Rectal smooth muscle tissue (tissue), 1 donor: ENCODE results near the gene HEATR5A.
"Not testable (repeated sequence)": the region's sequence is repeated elsewhere in the genome, so short reads cannot be mapped to it uniquely, and the experiment has no call there.

Experiments used
- H3K27ac ChIP-seq: one replicate; pipeline ENCODE4 v1.7.0; 2013; ENCODE audit warnings: low read depth, low read length, inconsistent platforms
- H3K27me3 ChIP-seq: one replicate; pipeline ENCODE4 v1.7.0; 2013; ENCODE audit warnings: low read length; ENCODE audit not compliant: control insufficient read depth, insufficient read depth
- H3K36me3 ChIP-seq: one replicate; pipeline ENCODE4 v1.7.0; 2013; ENCODE audit warnings: low read length; ENCODE audit not compliant: control insufficient read depth, insufficient read depth
- H3K4me1 ChIP-seq: one replicate; pipeline ENCODE4 v1.7.0; 2013; ENCODE audit warnings: low read length; ENCODE audit not compliant: control insufficient read depth, insufficient read depth
- H3K4me3 ChIP-seq: one replicate; pipeline ENCODE4 v1.7.0; 2013; ENCODE audit warnings: low read length
- H3K9ac ChIP-seq: one replicate; pipeline ENCODE4 v1.7.0; 2013; ENCODE audit warnings: low read length

HEATR5A gene

GRCh38 chr14:31336646-31337045 lies 83.7 kb downstream of the HEATR5A start:
- Histone ChIP-seq H3K36me3 (peaks cover 2% of the 10 kb centered on the region), H3K27ac (no peak overlapping the region), H3K4me1 (no peaks in the 10 kb centered on the region), H3K9ac (no peak overlapping the region), H3K4me3 (no peak overlapping the region), H3K27me3 (no peaks in the 10 kb centered on the region)

GRCh38 chr14:31331395-31331794 lies 89.0 kb downstream of the HEATR5A start:
- H3K36me3 ChIP-seq, H3K4me1 ChIP-seq, H3K27me3 ChIP-seq, H3K27ac ChIP-seq, H3K4me3 ChIP-seq, H3K9ac ChIP-seq: not testable (repeated sequence)

DNA sequence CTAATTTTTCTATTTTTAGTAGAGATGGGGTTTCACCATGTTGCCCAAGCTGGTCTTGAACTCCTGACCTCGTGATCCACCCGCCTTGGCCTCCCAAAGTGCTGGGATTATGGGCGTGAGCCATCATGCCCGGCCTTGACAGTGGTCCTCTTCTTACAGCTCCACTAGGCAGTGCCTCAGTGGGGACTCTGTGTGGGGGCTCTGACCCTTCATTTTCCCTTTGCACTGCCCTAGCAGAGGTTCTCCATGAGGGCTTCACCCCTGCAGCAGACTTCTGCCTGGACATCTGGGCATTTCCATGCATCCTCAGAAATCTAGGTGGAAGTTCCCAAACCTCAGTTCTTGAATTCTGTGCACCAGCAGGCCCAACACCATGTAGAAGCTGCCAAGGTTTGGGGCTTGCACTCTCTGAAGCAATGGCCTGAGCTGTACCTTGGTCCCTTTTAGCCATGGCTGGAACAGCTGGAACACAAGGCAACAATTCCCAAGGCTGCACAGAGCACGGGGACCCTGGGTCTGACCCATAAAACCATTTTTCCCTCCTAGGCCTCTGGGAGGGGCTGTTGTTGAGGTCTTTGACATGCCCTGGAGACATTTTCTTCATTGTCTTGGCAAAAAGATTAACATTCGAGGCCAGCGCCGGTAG lies 90.4 kb downstream of the HEATR5A start:
- not testable (repeated sequence) for H3K4me3 ChIP-seq, H3K27ac ChIP-seq, H3K36me3 ChIP-seq, H3K4me1 ChIP-seq, H3K27me3 ChIP-seq, H3K9ac ChIP-seq

- Histone ChIP-seq H3K36me3 (no peaks in the 10 kb centered on the region), H3K4me1 (no peaks in the 10 kb centered on the region), H3K4me3 (no peak overlapping the region), H3K27me3 (no peaks in the 10 kb centered on the region), H3K9ac (no peak overlapping the region), H3K27ac (no peak overlapping the region)
Measured at GRCh38 chr14:31326111-31326510, 94.2 kb downstream of the HEATR5A start.

DNA sequence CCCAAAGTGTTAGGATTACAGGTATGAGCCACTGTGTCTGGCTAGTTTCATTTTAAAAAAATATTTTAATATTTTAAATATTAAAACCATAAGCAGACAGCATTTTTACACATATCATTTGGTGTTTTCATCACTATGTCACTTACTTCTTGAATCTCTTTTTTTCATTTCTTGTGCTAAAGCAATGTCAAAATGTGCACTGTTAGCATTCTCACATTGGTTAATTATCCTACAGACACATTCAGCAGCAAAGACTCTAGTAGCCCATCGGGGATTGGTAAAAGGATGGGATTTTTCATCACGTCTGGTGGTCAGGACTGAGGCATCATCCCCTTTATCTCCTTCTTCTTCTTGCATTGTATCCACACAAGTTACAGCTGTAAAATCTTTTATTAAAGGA lies 96.9 kb downstream of the HEATR5A start:
- Histone ChIP-seq H3K9ac (no peak overlapping the region), H3K4me3 (no peak overlapping the region), H3K27me3 (no peaks in the 10 kb centered on the region), H3K4me1 (no peaks in the 10 kb centered on the region), H3K27ac (no peak overlapping the region), H3K36me3 (no peaks in the 10 kb centered on the region)

DNA sequence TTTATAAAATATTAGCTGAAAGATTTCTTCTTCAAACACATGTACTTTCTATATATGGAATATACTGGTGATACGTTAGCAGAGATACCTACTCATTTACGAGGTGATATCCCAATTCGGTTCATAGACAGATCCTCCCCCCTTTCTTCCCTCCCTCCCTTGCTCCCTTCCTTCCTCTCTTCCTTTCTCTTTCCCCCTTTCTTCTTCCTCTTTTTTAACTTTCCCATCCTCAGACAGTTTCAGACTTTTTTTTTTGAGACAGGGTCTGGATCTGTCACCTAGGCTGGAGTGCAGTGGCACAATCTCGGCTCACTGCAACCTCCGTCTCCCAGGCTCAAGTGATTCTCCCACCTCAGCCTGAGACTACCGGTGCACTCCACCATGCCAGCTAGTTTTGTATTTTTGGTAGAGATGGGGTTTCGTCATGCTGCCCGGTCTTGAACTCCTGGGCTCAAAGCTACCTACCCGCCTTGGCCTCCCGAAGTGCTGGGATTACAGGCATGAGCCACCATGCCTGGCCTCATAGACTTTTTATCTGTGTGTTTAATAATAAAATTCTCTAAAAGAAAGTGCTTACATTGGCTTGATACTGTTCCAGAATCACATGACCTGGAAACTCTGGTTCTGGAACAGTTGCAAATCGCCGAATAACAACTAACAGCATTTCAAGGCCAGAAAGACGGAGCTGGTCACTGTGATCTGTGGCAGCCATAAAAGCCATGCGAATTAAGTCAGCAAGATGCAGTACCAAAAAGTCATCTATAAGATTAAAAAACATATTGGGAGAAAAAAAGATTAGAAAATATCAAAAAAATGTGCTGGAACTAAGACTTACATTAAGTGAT lies 99.2 kb downstream of the HEATR5A start:
- Histone ChIP-seq H3K4me3 (no peak overlapping the region), H3K27ac (no peak overlapping the region), H3K4me1 (no peaks in the 10 kb centered on the region), H3K9ac (no peak overlapping the region), H3K27me3 (no peaks in the 10 kb centered on the region), H3K36me3 (no peaks in the 10 kb centered on the region)

GRCh38 chr14:31320216-31320615 lies 100.1 kb downstream of the HEATR5A start:
- Histone ChIP-seq H3K36me3 (peaks cover 3% of the 10 kb centered on the region), H3K27me3 (no peaks in the 10 kb centered on the region), H3K9ac (no peak overlapping the region), H3K4me1 (no peaks in the 10 kb centered on the region), H3K4me3 (no peak overlapping the region), H3K27ac (no peak overlapping the region)

DNA sequence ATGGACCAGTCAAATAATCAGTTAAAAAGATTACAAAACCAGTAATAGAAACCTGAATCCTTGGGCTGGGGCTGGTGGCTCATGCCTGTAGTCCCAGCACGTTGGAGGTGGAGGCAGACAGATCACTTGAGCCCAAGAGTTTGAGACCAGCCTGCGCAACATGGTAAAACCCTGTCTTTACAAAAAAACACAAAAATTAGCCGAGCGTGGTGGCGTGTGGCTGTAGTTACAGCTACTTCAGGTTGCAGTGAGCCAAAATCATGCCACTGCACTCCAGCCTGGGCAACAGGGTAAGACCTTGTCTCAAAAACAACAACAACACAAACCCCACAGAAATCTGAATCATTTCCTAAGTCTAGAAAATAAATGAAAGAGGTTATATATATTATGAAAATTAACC lies 100.6 kb downstream of the HEATR5A start:
- peaks cover 5% of the 10 kb centered on the region for H3K36me3 ChIP-seq
- no peaks in the 10 kb centered on the region for H3K27me3 ChIP-seq
- no peak overlapping the region for H3K4me3 ChIP-seq
- no peaks in the 10 kb centered on the region for H3K4me1 ChIP-seq
- no peak overlapping the region for H3K9ac ChIP-seq
- no peak overlapping the region for H3K27ac ChIP-seq

- Histone ChIP-seq H3K27ac (no peak overlapping the region), H3K36me3 (peaks cover 16% of the 10 kb centered on the region), H3K4me3 (no peak overlapping the region), H3K4me1 (no peaks in the 10 kb centered on the region), H3K9ac (no peak overlapping the region), H3K27me3 (no peaks in the 10 kb centered on the region)
Measured at GRCh38 chr14:31312934-31313333, 107.4 kb downstream of the HEATR5A start.

DNA sequence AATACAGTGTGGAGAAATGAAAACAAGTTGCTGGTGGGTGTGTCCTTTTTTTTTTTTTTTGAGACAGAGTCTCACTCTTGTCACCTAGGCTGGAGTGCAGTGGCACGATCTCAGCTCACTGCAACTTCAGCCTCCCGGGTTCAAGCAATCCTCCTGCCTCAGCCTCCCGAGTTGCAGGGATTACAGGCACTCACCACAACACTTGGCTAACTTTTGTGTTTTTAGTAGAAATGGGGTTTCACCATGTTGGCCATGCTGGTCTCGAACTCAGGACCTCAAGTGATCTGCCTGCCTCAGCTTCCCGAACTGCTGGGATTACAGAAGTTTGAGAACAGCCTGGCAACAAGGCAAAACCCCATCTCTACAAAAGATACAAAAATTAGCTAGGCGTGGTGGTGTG lies 108.0 kb downstream of the HEATR5A start:
- not testable (repeated sequence) for H3K9ac ChIP-seq, H3K27me3 ChIP-seq, H3K27ac ChIP-seq, H3K4me3 ChIP-seq, H3K4me1 ChIP-seq
- H3K36me3 ChIP-seq, result peaks cover 16% of the 10 kb centered on the region

DNA sequence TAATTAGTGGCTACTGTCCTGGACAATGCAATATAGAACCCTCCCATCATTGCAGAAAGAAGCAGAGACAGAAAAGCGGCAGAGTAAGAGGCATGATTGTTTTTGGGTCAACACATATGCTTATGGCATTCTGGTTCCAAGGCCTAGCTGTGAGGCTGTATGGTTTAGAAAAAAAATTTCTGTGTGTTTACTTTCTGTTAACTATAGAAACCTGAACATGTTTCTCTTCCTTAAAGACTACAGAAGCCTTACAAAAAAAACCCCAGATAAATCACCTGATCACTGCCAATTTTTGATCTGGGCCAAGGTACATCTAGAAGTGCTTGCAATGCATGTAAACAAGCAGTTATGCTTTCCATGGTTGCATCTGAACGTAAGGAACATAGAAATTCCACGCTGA lies 112.7 kb downstream of the HEATR5A start:
- H3K4me3 ChIP-seq, result no peak overlapping the region
- peaks cover 16% of the 10 kb centered on the region for H3K36me3 ChIP-seq
- no peaks in the 10 kb centered on the region for H3K4me1 ChIP-seq
- H3K27me3 ChIP-seq, result no peaks in the 10 kb centered on the region
- H3K27ac ChIP-seq, result no peak overlapping the region
- no peak overlapping the region for H3K9ac ChIP-seq

GRCh38 chr14:31307198-31307597 lies 113.2 kb downstream of the HEATR5A start:
- H3K27me3 ChIP-seq, result no peaks in the 10 kb centered on the region
- H3K27ac ChIP-seq, result no peak overlapping the region
- H3K36me3 ChIP-seq, result peaks cover 12% of the 10 kb centered on the region
- H3K4me3 ChIP-seq, result no peak overlapping the region
- H3K4me1 ChIP-seq, result no peaks in the 10 kb centered on the region
- H3K9ac ChIP-seq, result no peak overlapping the region

GRCh38 chr14:31303654-31304053 lies 116.7 kb downstream of the HEATR5A start:
- peaks cover 13% of the 10 kb centered on the region for H3K36me3 ChIP-seq
- no peaks in the 10 kb centered on the region for H3K4me1 ChIP-seq
- no peak overlapping the region for H3K9ac ChIP-seq
- H3K27ac ChIP-seq, result no peak overlapping the region
- no peak overlapping the region for H3K4me3 ChIP-seq
- H3K27me3 ChIP-seq, result no peaks in the 10 kb centered on the region
